Left ventricle myocardium inferior (tissue), 1 donor: Measurements from ENCODE around the gene RNF186. TPM values are rescaled to one million over a fixed set of nuclear protein-coding genes. Genes with fewer than 3 reads are reported as not detected.
"Not testable (repeated sequence)": the region's sequence is repeated elsewhere in the genome, so short reads cannot be mapped to it uniquely, and the experiment has no call there.

Experiments used
- DNase-seq: peaks from one replicate; pipeline ENCODE4 v3.0.0-alpha.2; 2020
- H3K27ac ChIP-seq: fragments of 200-600 bp; replicated peaks from 2 replicates; pipeline ENCODE4 v1.8.0; 2021
- H3K27me3 ChIP-seq: fragments of 200-600 bp; 2 replicates; pipeline ENCODE4 v1.8.0; 2021; ENCODE audit warnings: low read depth
- H3K36me3 ChIP-seq: fragments of 200-600 bp; 2 replicates; pipeline ENCODE4 v1.8.0; 2021
- H3K4me1 ChIP-seq: fragments of 200-600 bp; 2 replicates; pipeline ENCODE4 v1.8.0; 2021
- H3K4me3 ChIP-seq: fragments of 200-600 bp; 2 replicates; pipeline ENCODE4 v1.8.0; 2021; ENCODE audit warnings: mild to moderate bottlenecking, moderate library complexity
- H3K9me3 ChIP-seq: fragments of 200-600 bp; replicated peaks from 2 replicates; pipeline ENCODE4 v1.8.0; 2021
- intact Hi-C: fragments of 100-400 bp; cut with micrococcal nuclease; formaldehyde crosslinking; loops from one replicate; pipeline ENCODE4 v1.11.0; 2022
- total RNA-seq: library from RNA; stranded (reverse); fragmentation: NEBNext Ultra II Directional; extraction: Animal tissue kit (Norgen Biotek cat#: 25700); gene quantifications from one replicate; pipeline ENCODE4 v1.2.1, GENCODE V29; 2021
- TF ChIP-seq, protein P1 (sequence below): fragments of 200-600 bp; IDR thresholded peaks from 2 replicates; pipeline ENCODE4 v1.8.0; 2021; ENCODE audit warnings: antibody characterized with exemption, mild to moderate bottlenecking, borderline replicate concordance
- donor health status: DM: no; HTN: yes; CAD: no; lungs with severe emphysema.

The RNF186 gene
- total RNA-seq, 1 donor from 2014 or later, result not detected

DNA sequence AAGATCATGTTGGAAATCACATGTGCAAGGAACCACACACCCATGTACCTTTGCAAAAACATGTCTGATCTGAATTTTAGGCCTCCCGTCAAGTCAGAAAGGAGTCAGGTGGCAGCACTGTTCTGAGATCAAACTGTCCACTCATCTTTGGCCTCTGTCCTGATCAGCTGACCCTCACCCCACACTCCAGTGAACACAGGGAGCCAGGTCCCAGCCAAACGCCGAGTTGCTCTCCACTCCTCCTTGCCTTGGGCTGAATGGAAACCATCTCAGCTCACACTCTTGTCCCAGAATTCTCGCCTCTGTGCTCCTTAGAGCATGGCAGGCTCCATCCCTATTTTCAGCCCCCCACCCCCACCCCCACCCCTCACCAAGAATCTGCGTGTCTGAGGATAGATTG lies 4.6 kb upstream of the RNF186 start:
- Histone ChIP-seq H3K4me3 (no peak overlapping the region), H3K9me3 (no peaks in the 10 kb centered on the region), H3K4me1 (no peaks in the 10 kb centered on the region), H3K27me3 (peaks cover 4% of the 10 kb centered on the region), H3K36me3 (no peaks in the 10 kb centered on the region), H3K27ac (no peak overlapping the region)
- intact Hi-C loops, result no loop called here
- TF ChIP-seq, protein P1, sequence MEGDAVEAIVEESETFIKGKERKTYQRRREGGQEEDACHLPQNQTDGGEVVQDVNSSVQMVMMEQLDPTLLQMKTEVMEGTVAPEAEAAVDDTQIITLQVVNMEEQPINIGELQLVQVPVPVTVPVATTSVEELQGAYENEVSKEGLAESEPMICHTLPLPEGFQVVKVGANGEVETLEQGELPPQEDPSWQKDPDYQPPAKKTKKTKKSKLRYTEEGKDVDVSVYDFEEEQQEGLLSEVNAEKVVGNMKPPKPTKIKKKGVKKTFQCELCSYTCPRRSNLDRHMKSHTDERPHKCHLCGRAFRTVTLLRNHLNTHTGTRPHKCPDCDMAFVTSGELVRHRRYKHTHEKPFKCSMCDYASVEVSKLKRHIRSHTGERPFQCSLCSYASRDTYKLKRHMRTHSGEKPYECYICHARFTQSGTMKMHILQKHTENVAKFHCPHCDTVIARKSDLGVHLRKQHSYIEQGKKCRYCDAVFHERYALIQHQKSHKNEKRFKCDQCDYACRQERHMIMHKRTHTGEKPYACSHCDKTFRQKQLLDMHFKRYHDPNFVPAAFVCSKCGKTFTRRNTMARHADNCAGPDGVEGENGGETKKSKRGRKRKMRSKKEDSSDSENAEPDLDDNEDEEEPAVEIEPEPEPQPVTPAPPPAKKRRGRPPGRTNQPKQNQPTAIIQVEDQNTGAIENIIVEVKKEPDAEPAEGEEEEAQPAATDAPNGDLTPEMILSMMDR, result no peak
- no peak for DNase-seq

DNA sequence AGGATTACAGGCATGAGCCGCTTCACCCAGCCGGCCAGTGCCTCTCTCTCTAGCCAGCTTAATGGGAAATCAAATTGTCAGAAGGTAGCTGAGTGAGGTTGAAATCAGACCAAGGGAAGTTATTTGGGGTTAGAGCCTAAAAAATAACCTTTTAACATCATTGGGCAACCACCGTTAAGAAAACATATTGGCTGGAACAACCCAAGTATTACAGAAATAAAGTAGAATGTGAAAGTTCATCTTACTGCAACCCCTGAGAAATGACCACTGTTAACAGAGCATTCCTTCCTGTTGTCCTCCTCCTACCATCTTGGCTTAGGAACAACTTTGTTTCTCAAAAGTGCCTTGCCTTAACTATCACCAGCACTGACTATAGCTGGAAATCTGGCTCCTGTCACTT lies 3.2 kb upstream of the RNF186 start:
- H3K4me3 ChIP-seq, result no peak overlapping the region
- intact Hi-C loops, result no loop called here
- no peaks in the 10 kb centered on the region for H3K9me3 ChIP-seq
- peaks cover 10% of the 10 kb centered on the region for H3K27me3 ChIP-seq
- no peaks in the 10 kb centered on the region for H3K4me1 ChIP-seq
- DNase-seq, result no peak
- TF ChIP-seq, protein P1, result no peak
- no peaks in the 10 kb centered on the region for H3K36me3 ChIP-seq
- no peak overlapping the region for H3K27ac ChIP-seq

DNA sequence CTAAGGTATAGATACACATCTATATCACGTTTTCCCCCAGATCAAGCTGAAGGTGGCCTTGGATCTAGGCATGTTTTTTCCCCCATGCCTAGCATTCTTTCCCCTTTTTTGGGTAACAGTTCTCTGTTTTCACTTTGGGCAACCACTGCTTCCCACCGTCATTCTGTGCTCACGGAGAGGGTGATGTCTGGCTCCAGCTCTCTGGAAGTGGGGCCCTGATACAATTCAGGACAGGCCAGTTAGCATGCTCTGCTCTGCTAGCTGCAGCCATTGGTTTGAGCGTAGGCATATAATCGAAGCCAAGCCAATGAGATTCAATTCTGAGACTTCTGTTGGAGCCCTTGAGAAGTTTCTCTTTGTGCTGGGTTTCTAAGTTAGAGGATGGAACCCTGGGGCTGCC lies 2.1 kb upstream of the RNF186 start:
- Histone ChIP-seq H3K4me3 (no peak overlapping the region), H3K36me3 (no peaks in the 10 kb centered on the region), H3K27ac (no peak overlapping the region), H3K27me3 (peaks cover 11% of the 10 kb centered on the region), H3K4me1 (no peaks in the 10 kb centered on the region), H3K9me3 (no peaks in the 10 kb centered on the region)
- TF ChIP-seq, protein P1, result no peak
- intact Hi-C loops, result no loop called here
- no peak for DNase-seq

DNA sequence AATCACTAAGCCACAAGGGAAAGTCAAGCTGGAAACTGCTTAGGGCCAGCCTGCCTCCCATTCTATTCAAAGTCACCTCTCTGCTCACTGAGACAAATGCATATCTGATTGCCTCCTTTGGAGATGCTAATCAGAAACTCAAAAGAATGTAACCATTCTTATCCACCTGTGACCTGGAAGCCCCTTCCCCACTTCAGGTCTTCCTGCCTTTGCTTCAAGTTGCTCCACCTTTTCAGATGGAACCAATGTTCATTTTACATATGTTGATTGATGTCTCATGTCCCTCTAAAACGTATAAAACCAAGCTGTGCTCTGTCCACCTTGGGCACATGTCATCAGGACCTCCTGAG lies 1.6 kb upstream of the RNF186 start:
- H3K4me1 ChIP-seq, H3K4me3 ChIP-seq, DNase-seq, intact Hi-C loops, H3K27ac ChIP-seq, H3K9me3 ChIP-seq, H3K36me3 ChIP-seq: not testable (repeated sequence)
- peaks cover 16% of the 10 kb centered on the region for H3K27me3 ChIP-seq

DNA sequence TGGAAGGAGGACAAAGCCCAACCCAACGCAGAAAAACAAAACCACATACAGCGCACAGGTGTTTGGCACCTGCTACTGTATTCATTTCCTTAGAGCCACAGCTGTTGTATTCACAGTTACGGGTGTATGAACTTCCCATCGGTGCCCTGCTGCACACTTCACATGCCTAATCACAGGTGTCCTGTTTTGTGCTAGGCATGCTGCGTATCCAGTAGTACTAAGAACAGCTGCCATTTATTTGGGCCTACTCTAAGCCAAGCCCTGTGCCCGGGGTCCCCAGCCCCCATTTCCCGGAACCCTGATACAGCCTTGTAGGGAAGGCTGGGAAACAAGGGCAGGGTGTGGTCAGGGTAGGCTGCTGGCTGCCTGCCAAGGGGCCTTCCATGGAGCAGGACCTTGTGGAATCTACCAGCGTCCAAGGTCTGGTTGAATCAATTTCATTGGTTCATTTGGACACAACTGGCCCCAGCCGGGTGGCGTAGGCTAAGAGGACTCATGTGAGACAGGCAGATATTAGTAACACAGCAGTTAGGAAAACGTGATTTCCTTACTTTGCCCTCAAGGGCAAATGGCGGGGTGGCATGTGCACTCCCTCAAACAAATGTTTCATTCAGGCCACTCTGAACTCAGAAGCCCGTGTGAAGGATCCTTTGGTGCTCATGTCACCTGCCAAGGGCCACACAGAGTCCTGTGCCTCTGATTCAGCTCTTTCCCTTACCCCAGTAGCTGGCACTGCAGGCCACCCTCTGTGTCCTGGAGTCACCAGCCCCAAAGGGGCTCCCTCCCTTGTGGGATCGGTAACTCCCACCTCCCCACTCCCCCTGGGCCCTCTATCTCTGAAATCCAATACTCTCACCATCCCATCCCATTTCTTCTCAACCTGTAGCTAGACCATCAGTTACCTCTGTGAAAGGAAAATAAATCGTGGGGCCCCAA lies 986 bp upstream of the RNF186 start:
- DNase-seq, result no peak
- peaks cover 22% of the 10 kb centered on the region for H3K27me3 ChIP-seq
- no peaks in the 10 kb centered on the region for H3K9me3 ChIP-seq
- no peak overlapping the region for H3K4me3 ChIP-seq
- no peaks in the 10 kb centered on the region for H3K36me3 ChIP-seq
- H3K4me1 ChIP-seq, result no peaks in the 10 kb centered on the region
- intact Hi-C loops, result no loop called here
- TF ChIP-seq, protein P1, result no peak
- no peak overlapping the region for H3K27ac ChIP-seq

DNA sequence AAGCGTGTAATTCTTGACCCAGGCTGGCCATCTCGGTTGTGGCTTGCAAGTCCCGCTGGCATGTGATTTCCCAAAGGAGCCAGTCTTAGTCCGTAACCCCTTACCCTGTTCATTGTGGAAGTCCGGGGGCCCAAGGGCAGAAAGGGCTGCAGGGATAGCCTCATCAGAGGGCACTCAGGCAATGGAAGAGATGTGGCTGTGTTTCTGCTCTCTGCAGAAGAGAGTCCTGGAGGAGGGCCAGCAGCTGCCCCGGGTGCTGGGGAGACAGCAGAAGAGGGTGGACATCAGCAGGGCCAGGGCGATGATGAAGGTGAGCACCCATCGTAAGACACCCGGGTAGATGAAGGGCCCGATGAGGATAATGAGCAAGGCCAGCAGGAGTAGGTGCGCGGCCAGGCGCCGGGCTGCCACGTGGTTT lies 830 bp downstream of the RNF186 start:
- intact Hi-C loops, result no loop called here
- TF ChIP-seq, protein P1, result no peak
- Histone ChIP-seq H3K4me3 (no peak overlapping the region), H3K9me3 (peaks cover 3% of the 10 kb centered on the region), H3K27me3 (peaks cover 28% of the 10 kb centered on the region), H3K36me3 (no peaks in the 10 kb centered on the region), H3K4me1 (no peaks in the 10 kb centered on the region), H3K27ac (no peak overlapping the region)
- no peak for DNase-seq
